Activated CD4-positive, alpha-beta T cell treated with anti-CD3 and anti-CD28 coated beads, Interleukin-2, amount 50 U/mL, for 48 hours (primary cell): ENCODE results near the gene SEC14L3.

Experiments used
- DNase-seq, 2 experiments: peaks; one replicate each; pipeline ENCODE4 v3.0.0-alpha.2; 2020

SEC14L3 gene

DNA sequence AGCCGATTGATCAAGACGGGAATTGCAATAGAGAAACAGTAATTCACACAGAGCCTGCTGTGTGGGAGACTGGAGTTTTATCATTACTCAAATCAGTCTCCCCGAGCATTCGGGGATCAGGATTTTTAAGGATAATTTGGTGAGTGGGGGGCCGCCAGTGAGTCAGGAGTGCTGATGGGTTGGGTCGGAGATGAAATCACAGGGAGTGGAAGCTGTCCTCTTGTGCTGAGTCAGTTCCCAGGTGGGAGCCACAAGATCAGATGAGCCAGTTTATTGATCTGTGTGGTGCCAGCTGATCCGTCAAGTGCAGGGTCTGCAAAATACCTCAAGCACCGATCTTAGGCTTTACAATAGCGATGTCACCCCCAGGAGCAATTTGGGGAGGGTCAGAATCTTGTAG lies 30.7 kb downstream of the SEC14L3 start:
- DNase-seq: no peak

- no peak for DNase-seq
Measured at GRCh38 chr22:30439836-30440235, 32.0 kb downstream of the SEC14L3 start.

GRCh38 chr22:30439226-30439625 lies 32.6 kb downstream of the SEC14L3 start:
- DNase-seq: no peak

DNA sequence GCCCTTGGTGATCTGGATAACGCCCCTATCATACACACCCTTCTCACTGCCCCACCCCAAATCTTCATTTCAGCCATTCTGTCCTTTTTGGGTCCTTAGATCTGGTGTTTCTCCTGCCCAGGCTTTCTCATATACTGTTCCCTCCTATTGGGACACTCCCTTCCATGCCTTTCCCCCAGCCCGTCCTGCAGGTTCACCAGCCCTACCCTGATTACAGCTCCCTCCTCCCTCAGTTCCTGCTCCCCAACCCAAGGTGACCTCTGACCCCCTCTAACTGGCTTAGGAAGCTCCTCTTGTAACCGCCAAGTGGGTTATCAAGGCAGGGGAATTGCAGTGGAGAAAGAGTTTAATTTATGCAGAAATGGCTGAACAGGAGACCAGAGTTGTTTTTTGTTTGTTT lies 33.3 kb downstream of the SEC14L3 start:
- no peak for DNase-seq

- no peak for DNase-seq
Measured at GRCh38 chr22:30436196-30436595, 35.6 kb downstream of the SEC14L3 start.

DNA sequence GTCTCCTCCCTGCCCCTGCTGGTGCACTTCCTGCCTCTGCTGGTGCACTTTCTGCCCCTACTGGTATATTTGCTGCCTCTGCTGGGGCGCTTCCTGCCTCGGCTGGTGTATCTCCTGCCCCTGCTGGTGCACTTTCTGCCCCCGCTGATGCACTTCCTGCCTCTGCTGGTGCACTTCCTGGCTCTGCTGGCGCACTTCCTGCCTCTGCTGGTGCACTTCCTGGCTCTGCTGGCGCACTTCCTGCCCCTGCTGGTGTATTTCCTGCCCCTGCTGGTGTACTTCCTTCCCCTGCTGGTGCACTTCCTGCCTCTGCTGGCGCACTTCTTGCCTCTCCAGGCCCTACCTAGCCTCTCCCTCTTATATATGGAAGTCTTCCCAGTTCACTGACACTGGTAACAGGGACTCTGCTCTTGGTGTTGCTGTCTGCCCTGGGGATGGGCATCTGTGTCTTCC lies 36.1 kb downstream of the SEC14L3 start:
- peak; percentile 64 to 72 for DNase-seq

DNA sequence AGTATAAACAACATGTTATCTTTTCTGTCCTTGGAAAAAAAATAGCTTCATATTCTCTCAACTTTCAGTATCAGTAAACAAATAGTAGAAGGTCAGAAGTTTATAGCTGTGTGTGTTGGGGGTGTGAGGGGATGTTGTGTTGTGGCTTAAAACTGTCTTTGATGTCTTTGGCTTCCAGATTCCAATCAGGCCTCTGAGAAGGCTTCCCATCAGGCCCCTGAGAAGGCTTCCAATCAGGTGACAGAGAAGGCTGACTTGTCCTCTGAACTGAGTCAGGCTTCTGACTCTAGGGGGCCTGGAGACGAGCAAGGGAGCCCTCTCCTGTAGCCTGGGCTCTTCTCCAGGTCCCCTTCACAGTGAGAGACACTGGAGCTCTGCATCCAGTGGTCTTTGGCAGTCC lies 37.0 kb downstream of the SEC14L3 start:
- DNase-seq: no peak

DNA sequence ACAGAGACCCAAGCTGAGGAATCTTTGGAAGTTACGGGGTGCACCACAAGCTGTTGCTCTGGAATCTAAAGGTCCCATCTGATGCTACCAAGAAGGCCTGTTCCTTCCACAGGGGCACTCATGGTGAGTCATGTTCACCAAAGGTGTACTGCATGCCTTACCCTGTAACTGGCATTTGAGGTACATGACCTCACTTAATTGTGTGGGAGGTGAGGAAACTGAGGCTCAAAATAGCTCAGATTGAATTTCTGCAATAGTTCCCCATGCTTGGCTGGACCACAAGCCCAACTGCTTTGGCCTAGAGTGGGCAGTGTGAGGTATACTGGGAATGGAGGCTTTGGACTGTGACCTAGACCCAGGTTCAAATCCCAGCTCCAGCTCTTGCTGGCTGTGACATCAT lies 38.0 kb downstream of the SEC14L3 start:
- DNase-seq: no peak

DNA sequence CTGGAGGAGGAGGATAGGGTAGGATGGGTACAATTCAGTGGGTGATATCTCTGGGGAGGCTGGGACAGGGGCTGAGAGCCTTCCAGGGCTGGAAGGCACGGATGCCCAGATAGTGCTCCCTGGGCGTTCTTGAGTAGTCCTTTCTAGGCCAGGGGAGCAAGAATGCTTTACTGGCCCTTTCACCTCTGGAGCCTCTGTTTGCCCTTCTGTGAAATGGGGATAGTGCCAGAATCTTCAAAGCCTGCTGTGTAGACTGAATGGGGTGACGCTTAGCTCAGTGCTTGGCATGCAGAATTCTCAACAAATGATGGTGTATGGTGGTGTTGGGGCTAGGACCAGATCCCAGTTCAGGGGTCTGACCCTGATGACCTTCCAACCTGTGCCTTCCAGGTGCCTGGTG lies 38.6 kb downstream of the SEC14L3 start:
- no peak for DNase-seq

GRCh38 chr22:30432520-30432919 lies 39.3 kb downstream of the SEC14L3 start:
- DNase-seq: no peak

GRCh38 chr22:30432096-30432495 lies 39.7 kb downstream of the SEC14L3 start:
- DNase-seq: no peak

GRCh38 chr22:30430933-30431332 lies 40.9 kb downstream of the SEC14L3 start:
- DNase-seq: no peak

- DNase-seq: no peak
Measured at GRCh38 chr22:30429887-30430286, 41.9 kb downstream of the SEC14L3 start.

GRCh38 chr22:30427871-30428270 lies 43.9 kb downstream of the SEC14L3 start:
- DNase-seq: no peak

DNA sequence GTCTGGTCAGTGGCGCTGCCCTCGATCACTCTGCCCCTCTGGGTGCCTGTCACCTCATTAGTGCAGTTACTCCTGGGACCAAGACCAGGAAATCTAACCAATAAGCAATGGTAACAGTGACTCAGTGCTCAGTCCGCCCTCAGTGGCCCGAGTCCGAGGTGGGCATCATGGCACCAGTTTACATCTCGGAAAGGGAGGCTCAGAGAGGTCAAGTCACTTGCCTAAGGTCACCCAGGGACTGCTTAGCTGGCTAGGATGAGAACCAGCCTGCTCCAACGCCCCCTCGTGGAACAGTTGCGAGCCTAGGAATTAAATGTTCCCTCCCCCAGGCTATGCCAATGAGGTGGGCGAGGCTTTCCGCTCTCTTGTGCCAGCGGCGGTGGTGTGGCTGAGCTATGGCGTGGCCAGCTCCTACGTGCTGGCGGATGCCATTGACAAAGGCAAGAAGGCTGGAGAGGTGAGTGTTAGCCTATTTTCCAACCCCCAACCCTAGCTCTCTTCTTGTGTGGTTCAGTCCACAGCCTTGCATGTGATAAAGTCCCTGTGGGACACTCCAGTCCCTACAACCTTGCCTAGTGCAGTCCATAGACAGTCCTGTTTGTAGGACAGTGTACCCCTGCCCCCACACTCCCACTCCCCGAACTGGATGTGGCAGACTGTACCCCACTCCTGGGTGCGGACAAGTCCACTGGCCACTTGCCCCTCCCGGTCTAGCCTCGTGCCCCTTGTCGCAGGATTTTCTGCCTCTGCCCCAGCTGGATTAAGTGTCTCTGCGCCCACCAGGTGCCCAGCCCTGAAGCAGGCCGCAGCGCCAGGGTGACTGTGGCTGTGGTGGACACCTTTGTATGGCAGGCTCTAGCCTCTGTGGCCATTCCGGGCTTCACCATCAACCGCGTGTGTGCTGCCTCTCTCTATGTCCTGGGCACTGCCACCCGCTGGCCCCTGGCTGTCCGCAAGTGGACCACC lies 45.1 kb downstream of the SEC14L3 start:
- peak; percentile 95 to 97 for DNase-seq

DNA sequence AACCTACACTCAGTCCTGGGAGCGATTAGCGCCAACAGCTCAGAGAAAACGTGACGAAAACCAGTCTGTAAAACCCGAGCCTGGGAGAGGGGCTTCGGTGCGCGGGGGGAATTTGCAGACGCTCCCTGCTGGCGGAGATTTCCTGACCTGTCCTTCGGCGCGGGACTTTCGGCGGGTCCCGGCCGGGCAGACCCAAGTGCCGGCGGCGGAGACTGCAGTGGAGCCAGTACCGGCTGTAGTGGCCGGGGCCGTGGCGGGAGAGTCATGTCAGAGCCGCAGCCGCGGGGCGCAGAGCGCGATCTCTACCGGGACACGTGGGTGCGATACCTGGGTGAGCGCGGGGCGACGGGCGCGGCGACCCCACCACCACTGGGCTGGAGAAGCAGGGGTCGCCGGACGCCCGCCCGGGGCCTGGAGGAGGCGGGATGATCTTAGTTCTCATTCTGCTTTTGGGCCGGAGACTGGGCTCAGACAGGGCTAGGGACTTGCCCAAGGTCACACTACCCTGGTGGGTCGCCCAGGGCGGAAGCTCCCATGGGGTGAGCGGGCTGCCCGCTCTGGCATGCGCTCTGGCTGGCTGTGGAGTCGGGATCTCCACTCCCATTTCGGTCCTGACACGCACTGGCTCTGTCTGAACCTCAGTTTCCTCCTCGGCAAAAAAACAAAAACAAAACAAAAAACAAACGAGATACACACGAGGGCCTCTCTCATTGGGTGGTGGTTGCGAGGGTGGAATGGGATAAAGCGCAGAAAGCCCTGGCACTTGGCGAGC lies 46.0 kb downstream of the SEC14L3 start, which contains the start of gene MTFP1:
MTFP1 (plus strand) TSS at position 153 of the 772 bp plus-strand sequence; CDS start at position 265, 112 bp downstream.
- peak; percentile 57 to 64 for DNase-seq

- no peak for DNase-seq
Measured at GRCh38 chr22:30425327-30425615, 46.5 kb downstream of the SEC14L3 start.

DNA sequence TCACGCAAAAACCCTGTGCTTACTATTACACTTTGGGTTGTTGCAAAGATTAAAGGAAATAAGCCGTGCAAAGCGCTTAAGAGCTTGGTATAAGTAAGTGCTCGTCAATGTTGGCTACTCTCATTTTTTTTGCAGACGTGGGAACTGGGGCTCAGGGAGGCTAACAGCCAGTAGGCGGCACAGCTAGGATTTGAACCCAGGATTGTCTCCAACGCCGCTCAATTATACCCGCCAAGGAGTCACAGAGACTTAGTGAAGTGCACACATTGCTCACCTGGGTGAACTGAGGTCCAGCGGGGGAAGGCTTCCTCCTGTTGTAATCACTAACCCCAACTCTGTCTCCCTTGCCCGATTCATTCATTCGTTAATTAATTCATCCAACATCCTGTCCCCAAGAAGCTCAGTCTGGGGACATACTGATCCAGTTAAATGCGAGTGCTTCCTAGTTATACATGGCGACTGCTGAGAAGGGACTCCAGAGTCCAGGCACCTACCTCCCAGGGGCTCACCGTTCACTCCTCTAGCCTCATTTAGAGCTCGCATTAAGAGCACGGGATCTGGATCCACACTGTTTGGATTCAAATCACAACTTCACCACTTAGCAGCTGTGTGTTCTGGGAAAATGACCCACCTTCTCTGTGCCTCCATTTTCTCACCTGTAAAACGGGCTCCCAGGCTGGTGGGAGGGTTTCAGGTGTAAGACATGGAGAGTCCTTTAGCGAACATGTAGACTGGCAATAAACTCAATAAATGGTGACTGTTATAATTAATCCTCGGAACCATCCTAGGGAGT lies 47.1 kb downstream of the SEC14L3 start:
- DNase-seq: peak in 1 of 2 experiments; percentile 46

- DNase-seq: peak; percentile 98 to 99
Measured at GRCh38 chr22:30423959-30424533, 47.8 kb downstream of the SEC14L3 start.

DNA sequence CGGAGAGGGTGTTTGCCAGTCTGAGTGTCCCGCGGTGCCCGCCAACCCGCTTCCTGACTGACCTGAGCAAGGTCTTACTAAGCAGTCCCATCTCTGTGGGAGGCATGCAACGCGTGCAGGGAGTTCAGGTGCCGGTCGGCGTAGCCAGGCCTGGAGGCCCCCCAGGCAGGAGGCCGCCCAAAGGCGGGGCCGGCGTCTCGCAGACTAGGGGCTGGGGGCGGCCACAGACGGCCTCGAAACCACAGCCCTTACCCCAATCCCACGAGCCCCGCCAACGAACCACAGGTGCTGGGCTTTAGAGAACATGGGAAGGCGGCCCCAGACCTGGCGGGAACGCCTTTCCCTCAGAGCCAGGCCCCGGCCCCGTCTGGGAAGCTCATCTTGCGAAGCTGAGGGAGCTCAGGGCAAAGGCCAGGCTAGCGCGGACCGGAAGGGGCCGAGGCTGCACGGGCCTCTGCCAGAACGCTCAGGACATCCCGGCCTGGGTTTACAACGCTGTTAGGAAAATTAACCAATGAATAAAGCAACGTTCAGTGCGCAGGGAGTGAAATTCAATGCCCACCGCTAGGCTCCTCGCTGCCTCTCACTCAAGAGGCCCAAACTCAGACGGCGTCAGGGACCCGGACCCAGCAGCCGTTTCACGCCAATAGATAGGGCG lies 48.4 kb downstream of the SEC14L3 start:
- DNase-seq: peak; percentile 76 to 82

DNA sequence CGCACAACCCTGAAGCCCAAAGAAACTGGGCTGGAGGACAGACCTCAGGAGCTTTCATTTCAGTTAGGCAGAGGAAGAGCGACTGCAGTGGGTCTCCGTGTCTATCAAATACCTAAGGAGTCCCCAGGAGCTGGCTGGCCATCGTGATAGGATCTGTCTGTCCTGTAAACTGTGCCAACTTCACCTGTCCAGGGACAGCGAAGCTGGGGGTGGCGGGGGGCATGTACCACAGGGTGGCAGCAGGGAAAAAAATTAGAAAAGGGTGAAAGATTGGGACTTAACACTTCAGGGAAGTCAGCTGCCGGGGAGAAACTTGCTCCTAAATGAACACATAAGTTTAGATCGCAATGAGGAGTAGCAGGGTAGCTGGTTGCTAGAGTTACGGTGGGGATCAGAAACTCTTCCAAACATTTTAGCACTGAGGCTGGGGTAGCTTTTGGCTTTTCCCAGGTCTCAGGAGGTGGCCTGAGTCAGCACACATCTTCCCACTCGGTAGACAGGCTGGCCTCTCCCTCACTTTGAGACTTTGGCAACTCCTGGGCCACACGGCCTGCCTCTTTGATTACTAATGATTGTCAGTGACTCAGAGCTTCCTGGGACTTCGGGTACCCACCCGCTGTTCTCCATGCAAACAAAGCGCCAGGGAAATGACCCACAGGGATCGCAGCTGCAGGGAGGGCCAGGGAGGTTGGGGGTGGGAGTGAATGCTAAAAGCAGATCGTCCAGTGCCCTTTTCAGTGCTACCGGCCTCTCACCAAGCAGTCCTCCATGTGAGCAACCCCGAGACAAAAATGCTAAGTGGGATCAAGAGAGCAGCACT lies 49.1 kb downstream of the SEC14L3 start:
- DNase-seq: peak; percentile 59 to 71
